HG02759 (cell line): Measurements from ENCODE around the gene PDE8B.
A peak's percentile ranks its signal among the peaks of the same experiment; 100 is the strongest.
"Not testable (repeated sequence)": the region's sequence is repeated elsewhere in the genome, so short reads cannot be mapped to it uniquely, and the experiment has no call there.

Experiments
- ATAC-seq: cut with Tn5 transposase; IDR thresholded peaks from one replicate; pipeline ENCODE4 v1.9.1; 2021; ENCODE audit warnings: mild to moderate bottlenecking, moderate library complexity; ENCODE audit not compliant: unreplicated experiment

Gene PDE8B

GRCh38 chr5:77355080-77355479 lies 144.6 kb downstream of the PDE8B start:
- ATAC-seq, result no peak

DNA sequence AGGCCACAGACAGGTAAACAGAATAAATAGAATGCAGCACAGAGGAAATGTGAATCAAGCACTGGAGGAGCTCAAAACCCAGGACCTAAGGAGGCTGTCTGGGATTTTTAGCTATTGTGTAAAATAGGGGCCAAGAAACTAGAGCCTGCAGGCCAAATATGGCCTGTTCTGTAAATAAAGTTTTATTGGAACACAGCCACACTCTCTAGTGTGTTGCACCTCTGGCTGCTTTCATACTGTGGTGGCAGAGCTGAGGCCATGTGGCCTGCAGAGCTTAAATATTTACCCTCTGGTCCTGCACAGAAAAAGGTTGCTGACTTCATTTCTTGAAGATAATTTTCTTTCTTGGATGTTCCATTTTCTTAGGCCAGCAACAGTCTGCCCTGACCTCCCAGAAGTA lies 145.3 kb downstream of the PDE8B start:
- ATAC-seq, result no peak

GRCh38 chr5:77356740-77357139 lies 146.3 kb downstream of the PDE8B start:
- ATAC-seq, result peak; percentile 91

DNA sequence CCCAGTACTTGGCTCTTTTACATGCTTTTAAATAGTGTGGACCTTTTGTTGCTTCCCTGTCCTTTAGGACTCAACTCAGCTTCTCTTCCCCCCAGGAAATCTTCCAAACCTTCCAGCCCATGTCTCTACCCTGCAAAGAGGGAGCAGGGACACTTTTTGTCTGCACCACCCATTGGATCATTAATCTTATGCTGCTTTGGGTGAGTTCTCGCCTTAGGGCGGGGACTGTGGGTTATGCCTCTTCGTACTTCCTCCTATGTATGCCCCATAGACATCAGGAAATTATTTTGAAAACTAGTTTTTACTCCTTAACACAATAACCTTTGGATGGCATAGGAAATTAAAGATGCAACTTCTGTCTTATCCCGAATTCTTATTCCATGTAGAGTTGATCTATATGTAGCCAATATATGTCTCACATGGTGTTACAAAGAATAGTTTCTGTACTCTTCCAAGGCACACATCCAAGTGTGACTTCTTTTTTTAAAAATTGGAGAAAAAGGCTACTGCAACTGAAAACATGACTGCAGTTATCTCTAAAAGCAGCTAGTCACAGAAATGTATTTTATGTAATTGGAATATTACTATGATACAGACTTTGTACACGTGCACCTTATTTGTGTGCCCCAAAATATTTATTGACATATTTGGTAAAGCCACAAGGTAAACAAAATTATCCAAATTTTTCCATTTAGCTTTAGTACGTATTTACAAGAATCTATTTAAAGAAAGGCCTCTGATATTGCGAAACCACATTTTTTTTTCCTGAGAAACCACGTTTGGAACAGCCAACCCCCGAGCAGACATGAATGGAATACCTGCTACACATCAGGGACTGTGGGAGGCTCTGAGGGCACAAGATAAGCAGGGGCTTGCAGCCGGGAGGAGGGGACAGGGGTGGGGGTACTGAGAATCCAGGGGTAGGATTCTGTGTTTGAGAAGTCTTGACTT lies 148.1 kb downstream of the PDE8B start:
- ATAC-seq, result no peak

DNA sequence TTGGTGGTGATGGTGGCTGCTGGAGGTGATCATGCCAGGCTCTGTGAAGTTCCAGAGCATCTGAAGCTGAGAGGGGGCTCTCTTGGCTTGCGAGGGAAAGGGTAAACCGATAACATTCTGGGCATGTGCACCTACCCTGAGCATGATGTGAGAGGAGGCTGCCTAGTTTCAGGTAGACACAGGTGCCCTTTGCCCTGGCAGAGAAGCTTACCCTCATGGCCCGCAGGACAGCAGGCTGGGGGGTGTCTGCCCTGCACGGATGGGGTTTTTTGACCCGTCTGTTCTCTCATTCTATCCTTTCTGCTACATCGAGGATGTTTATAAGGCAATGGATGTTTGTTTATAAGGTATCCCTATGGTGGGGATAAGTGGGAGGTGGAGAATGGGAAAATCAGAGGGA lies 148.8 kb downstream of the PDE8B start:
- no peak for ATAC-seq

- ATAC-seq, result no peak
Observed at GRCh38 chr5:77360381-77360780, 149.9 kb downstream of the PDE8B start.

DNA sequence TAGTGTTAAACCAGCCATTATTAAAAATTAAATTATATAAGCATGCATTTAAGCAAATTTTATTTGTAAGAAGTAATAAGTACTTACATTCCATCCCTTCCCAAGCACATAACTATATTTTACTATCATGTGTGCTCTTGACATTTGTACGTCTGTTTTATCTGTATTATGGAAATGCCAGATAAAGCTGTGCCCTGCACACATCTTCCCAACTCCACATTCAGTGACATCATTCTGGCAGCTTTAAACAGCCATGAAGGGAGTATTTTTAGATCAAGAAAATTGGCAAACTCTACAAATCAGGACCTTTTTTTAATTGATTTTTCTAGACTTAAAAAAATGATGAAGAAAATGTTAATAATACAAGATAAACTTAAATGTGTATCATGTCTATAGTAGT lies 150.5 kb downstream of the PDE8B start:
- ATAC-seq, result no peak

GRCh38 chr5:77366717-77367500 lies 156.4 kb downstream of the PDE8B start:
- no peak for ATAC-seq

DNA sequence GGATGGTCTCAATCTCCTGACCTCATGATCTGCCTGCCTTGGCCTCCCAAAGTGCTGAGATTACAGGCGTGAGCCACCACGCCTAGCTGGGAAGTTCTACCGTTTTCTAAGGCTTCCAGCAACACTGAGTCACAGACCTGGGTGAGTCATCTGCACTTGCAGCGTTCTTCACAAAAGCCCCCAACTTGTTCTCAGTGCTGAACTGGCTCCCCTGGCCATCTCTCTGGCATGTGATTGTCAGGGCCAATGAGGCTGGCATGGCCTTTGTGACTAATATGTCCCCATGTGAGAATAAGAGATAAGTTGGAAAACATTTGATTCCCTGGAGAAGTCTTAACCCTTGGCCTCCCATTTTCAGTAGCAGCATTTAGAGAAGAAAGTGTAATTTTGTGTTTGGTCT lies 157.3 kb downstream of the PDE8B start:
- no peak for ATAC-seq

DNA sequence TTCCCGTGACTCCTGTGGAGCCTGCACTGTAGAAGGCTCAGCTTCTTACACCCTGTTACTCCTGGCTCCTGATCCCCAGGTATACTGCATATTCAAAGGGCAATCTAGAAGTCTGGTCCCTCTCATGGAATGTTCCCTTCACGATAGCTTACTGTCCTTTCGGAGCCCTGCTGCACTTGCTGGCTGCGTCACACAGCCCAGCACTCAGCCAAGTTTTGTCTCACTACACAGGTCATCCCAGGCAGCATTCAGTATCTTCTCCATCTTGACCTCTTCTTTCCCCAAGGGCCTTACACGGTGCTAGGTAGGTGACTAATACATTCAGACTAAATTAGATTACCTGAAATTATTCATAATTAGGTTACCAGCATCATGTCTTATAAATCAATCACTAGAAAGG lies 157.9 kb downstream of the PDE8B start:
- ATAC-seq, result no peak

- ATAC-seq, result no peak
Observed at GRCh38 chr5:77369566-77369965, 159.1 kb downstream of the PDE8B start.

- ATAC-seq, result no peak
Observed at GRCh38 chr5:77374686-77375085, 164.2 kb downstream of the PDE8B start.

DNA sequence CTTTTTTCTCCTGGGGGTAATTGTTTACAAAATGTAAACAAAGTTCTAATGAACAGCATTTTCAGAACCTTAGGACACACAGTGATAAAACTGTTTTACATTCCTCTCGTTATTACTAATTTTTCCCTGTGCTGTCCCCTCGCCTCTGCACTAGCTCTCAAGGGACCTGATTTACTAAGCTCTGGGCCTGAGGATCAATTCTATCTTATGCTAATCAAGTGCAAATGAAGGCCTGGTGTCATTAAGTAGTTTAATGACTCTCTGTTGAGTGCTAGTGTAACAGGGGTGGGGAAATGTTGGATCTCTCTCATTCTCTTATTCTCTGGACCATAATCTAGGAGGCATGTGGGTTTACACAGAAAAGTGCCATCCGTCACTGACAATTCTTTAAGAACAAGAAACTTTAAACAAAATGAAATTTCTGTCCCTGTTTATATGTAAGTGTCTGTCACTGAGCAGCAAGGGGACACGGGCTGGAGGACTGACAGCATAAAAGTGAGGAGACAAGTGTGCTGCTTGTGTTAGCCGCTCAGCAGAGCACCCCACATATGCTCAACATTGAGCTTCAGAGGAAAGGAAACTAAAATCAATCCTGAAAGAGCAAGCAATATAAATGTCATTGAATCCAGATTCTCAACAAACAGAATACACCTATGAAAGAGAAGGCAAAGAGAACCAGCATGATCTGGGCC lies 166.3 kb downstream of the PDE8B start:
- ATAC-seq, result no peak

DNA sequence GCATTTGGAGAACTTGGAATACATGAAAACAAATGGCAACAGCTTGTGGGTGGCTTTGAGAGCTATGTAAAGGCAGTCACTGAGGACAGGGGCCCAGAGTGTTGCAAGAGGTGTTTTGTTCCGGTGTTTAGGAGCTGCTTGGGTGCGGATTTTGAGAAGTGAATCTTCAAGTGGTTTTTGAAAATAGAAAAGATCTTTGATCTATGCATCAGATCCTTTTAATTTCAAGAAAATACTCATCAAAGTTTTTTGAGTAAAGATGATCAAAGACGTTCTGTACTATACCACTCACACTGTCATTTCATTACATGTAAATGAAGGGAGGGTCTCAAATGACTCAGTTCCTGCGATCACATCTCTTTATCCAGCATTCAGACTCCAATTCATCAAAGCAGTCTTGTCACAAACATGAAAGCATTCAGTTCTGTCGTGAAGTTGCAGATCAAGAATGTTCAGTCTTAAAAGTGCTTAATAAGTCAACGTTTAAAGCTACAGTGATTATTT lies 169.1 kb downstream of the PDE8B start:
- ATAC-seq, result peak; percentile 86

DNA sequence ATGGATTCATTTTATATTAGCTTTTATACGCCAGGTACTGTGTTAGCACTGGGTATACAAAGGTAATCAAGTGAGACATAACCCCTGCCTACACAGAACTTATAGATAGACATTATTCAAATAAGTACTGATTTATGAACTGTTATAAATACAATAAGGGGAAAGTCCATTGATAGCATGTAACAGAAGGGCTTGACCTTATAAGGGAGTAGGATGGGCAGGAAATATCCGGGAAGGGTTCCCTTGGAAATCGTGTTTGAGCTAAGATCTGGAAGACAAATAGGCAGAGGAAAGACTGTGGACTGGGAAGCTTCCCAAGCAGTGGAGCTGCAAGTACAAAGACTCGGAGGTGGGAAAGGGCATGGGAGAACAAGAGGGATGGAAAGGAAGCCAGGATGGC lies 170.2 kb downstream of the PDE8B start:
- no peak for ATAC-seq

GRCh38 chr5:77383336-77383735 lies 172.9 kb downstream of the PDE8B start:
- not testable (repeated sequence) for ATAC-seq

DNA sequence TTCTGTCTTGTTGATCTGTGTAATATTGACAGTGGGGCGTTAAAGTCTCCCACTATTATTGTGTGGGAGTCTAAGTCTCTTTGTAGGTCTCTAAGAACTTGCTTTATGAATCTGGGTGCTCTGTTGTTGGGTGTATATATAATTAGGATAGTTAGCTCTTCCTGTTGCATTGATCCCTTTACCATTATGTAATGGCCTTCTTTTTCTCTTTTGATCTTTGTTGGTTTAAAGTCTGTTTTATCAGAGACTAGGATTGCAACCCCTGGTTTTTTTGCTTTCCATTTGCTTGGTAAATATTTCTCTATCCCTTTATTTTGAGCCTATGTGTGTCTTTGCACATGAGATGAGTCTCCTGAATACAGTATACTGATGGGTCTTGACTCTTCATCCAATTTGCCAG lies 175.9 kb downstream of the PDE8B start:
- not testable (repeated sequence) for ATAC-seq

- ATAC-seq, result no peak
Observed at GRCh38 chr5:77389746-77390145, 179.3 kb downstream of the PDE8B start.

DNA sequence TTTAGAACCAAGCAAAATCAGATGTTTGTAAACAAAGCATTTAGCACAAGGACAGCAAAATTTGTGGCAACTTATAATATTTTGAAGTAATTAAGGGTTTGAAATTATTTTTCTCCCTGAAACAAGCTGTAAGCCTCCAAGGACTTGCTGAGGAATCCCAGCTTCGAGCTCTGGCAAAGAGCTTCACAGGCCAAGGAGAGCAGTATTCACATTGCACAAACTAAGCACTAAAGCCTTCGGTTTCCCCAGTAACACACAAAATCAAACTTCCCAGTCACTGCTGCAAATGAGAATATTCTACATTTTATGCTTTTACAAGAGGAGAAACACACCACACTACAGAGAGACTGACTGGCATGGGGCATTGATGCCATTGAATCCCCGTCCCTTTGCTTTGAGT lies 179.7 kb downstream of the PDE8B start:
- no peak for ATAC-seq

DNA sequence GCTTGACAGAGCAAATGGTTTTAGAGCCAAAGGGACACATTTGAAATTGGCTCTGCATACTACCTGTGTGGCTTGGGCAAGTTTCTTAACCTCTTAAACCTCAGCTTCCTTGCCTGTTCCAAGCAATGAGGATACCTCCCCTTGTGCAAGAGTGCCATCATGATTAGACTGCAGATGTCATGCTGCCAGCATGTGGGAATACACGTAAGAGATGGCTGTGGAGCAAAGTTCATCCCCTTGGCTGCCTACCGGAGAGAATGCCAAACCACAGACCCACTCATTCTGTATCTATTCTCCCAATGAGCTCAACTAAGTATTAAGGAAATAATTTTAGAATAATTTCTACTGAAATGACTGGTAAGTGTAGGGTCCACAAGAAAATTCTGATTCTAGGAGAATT lies 180.3 kb downstream of the PDE8B start:
- no peak for ATAC-seq

DNA sequence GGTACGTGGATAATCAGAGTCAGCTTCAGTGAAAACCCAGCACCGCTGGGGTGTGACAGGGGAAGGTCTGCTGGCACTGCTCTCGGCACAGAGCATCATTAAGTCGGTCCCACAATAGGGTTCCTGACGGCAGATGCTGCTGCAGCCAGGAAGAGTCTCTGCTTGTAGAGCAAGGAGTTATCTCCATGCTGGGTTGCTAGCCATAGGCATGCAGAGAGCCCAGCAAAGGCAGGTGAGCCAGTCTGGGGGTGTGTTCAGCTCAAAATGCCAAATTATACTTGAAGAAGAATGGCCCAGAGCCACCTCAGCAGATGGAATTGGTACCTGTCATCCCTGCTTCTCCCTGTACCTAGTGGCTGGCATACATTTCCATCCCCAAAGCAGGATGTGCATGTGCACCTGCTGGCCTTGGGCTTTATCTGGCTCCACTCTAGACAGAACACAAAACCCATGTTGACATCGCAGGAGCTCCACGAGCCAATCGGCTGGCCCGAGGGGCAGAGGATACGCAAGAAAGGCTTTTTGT lies 180.8 kb downstream of the PDE8B start:
- ATAC-seq, result no peak
